H1 (cell line): Measurements from ENCODE around the gene SERHL2. TPM values are rescaled to one million over a fixed set of nuclear protein-coding genes. Genes with fewer than 3 reads are reported as not detected.

Experiments used
- CTCF ChIA-PET: fragments of 300-600 bp; sonication (Branson Sonifier 250); formaldehyde crosslinking; loops from one replicate; lab custom pipeline; 2021; ENCODE audit not compliant: partially characterized antibody; lab: Charles Lee
- POLR2A ChIA-PET: fragments of 300-600 bp; sonication (Branson Sonifier 250); formaldehyde crosslinking; loops from one replicate; lab custom pipeline; 2021; ENCODE audit warnings: inconsistent platforms; ENCODE audit not compliant: partially characterized antibody; lab: Charles Lee
- DNase-seq, 2 experiments: peaks; one replicate each; pipeline versions ENCODE4 v3.0.0 to v3.0.0-alpha.2; 2010 to 2022; ENCODE audit warnings: low spot score in 2 of 2, low read depth in 1 of 2, mixed read lengths in 1 of 2
- FAIRE-seq: peaks from 2 replicates; lab custom pipeline; 2011; peaks lifted over from hg19 to GRCh38; lab: Jason Lieb, UNC
- H2AFZ ChIP-seq: 2 replicates; pipeline ENCODE4 v1.8.1; 2012; ENCODE audit warnings: low read length, inconsistent platforms
- H2AK5ac ChIP-seq: 2 replicates; pipeline ENCODE4 v1.6.1; 2013; ENCODE audit warnings: low read depth, low read length
- H2BK120ac ChIP-seq: replicated peaks from 2 replicates; pipeline ENCODE3; 2013; ENCODE audit warnings: low read depth, low read length, inconsistent platforms
- H2BK12ac ChIP-seq: 2 replicates; pipeline ENCODE4 v1.6.1; 2013; ENCODE audit warnings: low read depth, low read length
- H2BK15ac ChIP-seq: 2 replicates; pipeline ENCODE4 v1.6.1; 2013; ENCODE audit warnings: low read length
- H2BK20ac ChIP-seq: 2 replicates; pipeline ENCODE4 v1.6.1; 2013; ENCODE audit warnings: low read length
- H2BK5ac ChIP-seq: 2 replicates; pipeline ENCODE4 v1.6.1; 2013; ENCODE audit warnings: low read depth, low read length
- H3K14ac ChIP-seq: 2 replicates; pipeline ENCODE4 v1.6.1; 2013; ENCODE audit warnings: inconsistent platforms; ENCODE audit not compliant: insufficient read length
- H3K18ac ChIP-seq: 2 replicates; pipeline ENCODE4 v1.6.1; 2013; ENCODE audit warnings: low read length; ENCODE audit errors: extremely low read depth
- H3K23ac ChIP-seq: 2 replicates; pipeline ENCODE4 v1.6.1; 2013; ENCODE audit warnings: inconsistent platforms; ENCODE audit not compliant: insufficient read length
- H3K23me2 ChIP-seq: 2 replicates; pipeline ENCODE4 v1.6.1; 2013; ENCODE audit warnings: low read depth, low read length
- H3K27ac ChIP-seq: 2 replicates; pipeline ENCODE4 v1.6.1; 2011; ENCODE audit warnings: low read depth, low read length, inconsistent platforms
- H3K27me3 ChIP-seq, 4 experiments: replicated peaks in 1 of 4; 1 replicate in 1 of 4; 2 replicates in 3 of 4; pipeline versions ENCODE4 v1.6.1 to v1.8.1; 2011 to 2013; ENCODE audit warnings: low read length in 3 of 4, mild to moderate bottlenecking in 3 of 4, inconsistent platforms in 2 of 4, mixed read lengths in 2 of 4, moderate library complexity in 1 of 4; ENCODE audit not compliant: control insufficient read depth in 3 of 4, insufficient read depth in 3 of 4; ENCODE audit errors: extremely low read depth in 1 of 4
- H3K36me3 ChIP-seq, 4 experiments: 2 replicates each; pipeline versions ENCODE4 v1.6.1 to v1.8.1; 2011 to 2013; ENCODE audit warnings: mild to moderate bottlenecking in 4 of 4, low read length in 3 of 4, moderate library complexity in 2 of 4, control low read depth in 1 of 4, inconsistent platforms in 1 of 4; ENCODE audit not compliant: insufficient read depth in 4 of 4, control insufficient read depth in 2 of 4
- H3K4ac ChIP-seq: replicated peaks from 2 replicates; pipeline ENCODE3; 2013; ENCODE audit warnings: low read length, low read depth, mixed read lengths, inconsistent platforms; ENCODE audit not compliant: insufficient read length
- H3K4me1 ChIP-seq, 4 experiments: replicated peaks in 1 of 4; 1 replicate in 1 of 4; 2 replicates in 3 of 4; pipeline versions ENCODE4 v1.6.1 to v1.8.1; 2011 to 2013; ENCODE audit warnings: low read length in 3 of 4, inconsistent platforms in 2 of 4, mixed read lengths in 1 of 4; ENCODE audit not compliant: insufficient read depth in 4 of 4, control insufficient read depth in 3 of 4
- H3K4me2 ChIP-seq, 2 experiments: 2 replicates each; pipeline versions ENCODE4 v1.6.1 to v1.8.1; 2011 to 2013; ENCODE audit warnings: low read depth in 2 of 2, low read length in 2 of 2, control low read depth in 1 of 2, inconsistent platforms in 1 of 2, mild to moderate bottlenecking in 1 of 2; ENCODE audit not compliant: insufficient read depth in 1 of 2
- H3K4me3 ChIP-seq, 4 experiments: fragments of 200-600, 300-600 bp in 1 of 4; sonication (generic), shearing (Covaris generic), sonication (Bioruptor Twin) in 1 of 4; 2 replicates each; pipeline versions ENCODE4 v1.5.1 to v1.8.1; 2011 to 2016; ENCODE audit warnings: low read length in 4 of 4, low read depth in 3 of 4, control low read depth in 2 of 4, inconsistent platforms in 2 of 4, mild to moderate bottlenecking in 2 of 4, mixed read lengths in 1 of 4, moderate library complexity in 1 of 4; ENCODE audit not compliant: insufficient read depth in 2 of 4; ENCODE audit errors: extremely low read depth in 1 of 4
- H3K56ac ChIP-seq: replicated peaks from 2 replicates; pipeline ENCODE3; 2013; ENCODE audit warnings: low read depth, mild to moderate bottlenecking, mixed read lengths, low read length, inconsistent platforms; ENCODE audit not compliant: insufficient read length
- H3K79me1 ChIP-seq: 2 replicates; pipeline ENCODE4 v1.6.1; 2013; ENCODE audit warnings: low read depth, low read length, control low read depth
- H3K79me2 ChIP-seq, 2 experiments: 2 replicates each; pipeline versions ENCODE4 v1.6.1 to v1.8.1; 2012 to 2013; ENCODE audit warnings: low read length in 2 of 2, mild to moderate bottlenecking in 2 of 2, inconsistent platforms in 1 of 2; ENCODE audit not compliant: insufficient read depth in 2 of 2, control insufficient read depth in 1 of 2
- H3K9ac ChIP-seq, 4 experiments: replicated peaks in 1 of 4; 1 replicate in 1 of 4; 2 replicates in 3 of 4; pipeline versions ENCODE4 v1.6.1 to v1.8.1; 2011 to 2013; ENCODE audit warnings: low read depth in 3 of 4, low read length in 3 of 4, control low read depth in 2 of 4, mild to moderate bottlenecking in 2 of 4, moderate library complexity in 2 of 4, inconsistent platforms in 1 of 4; ENCODE audit errors: extremely low read depth in 1 of 4
- H3K9me3 ChIP-seq, 2 experiments: 2 replicates each; pipeline versions ENCODE4 v1.6.1 to v1.8.1; 2012 to 2013; ENCODE audit warnings: mild to moderate bottlenecking in 2 of 2, moderate library complexity in 2 of 2, control low read depth in 1 of 2, inconsistent platforms in 1 of 2, low read depth in 1 of 2, low read length in 1 of 2, mixed read lengths in 1 of 2; ENCODE audit not compliant: insufficient read depth in 2 of 2
- H4K20me1 ChIP-seq, 2 experiments: replicated peaks in 1 of 2; 2 replicates each; pipeline versions ENCODE3 to v1.8.1; 2011 to 2013; ENCODE audit warnings: inconsistent platforms in 2 of 2, low read length in 2 of 2, mild to moderate bottlenecking in 1 of 2; ENCODE audit not compliant: insufficient read depth in 2 of 2, control insufficient read depth in 1 of 2
- H4K5ac ChIP-seq: 2 replicates; pipeline ENCODE4 v1.6.1; 2013; ENCODE audit warnings: low read length, low read depth, mixed read lengths, inconsistent platforms; ENCODE audit not compliant: insufficient read length
- H4K8ac ChIP-seq: 2 replicates; pipeline ENCODE4 v1.8.0; 2013; ENCODE audit warnings: mild to moderate bottlenecking, moderate library complexity, low read length, inconsistent platforms; ENCODE audit not compliant: insufficient read depth; ENCODE audit errors: extremely low read depth
- H4K91ac ChIP-seq: replicated peaks from 2 replicates; pipeline ENCODE3; 2013; ENCODE audit warnings: low read length, mixed read lengths, inconsistent platforms; ENCODE audit not compliant: insufficient read length
- CTBP2 ChIP-seq: IDR thresholded peaks from 2 replicates; pipeline ENCODE4 v1.7.0; 2011; ENCODE audit warnings: borderline replicate concordance, mild to moderate bottlenecking, moderate library complexity, mixed read lengths, low read length; ENCODE audit not compliant: insufficient read depth, insufficient read length
- EP300 ChIP-seq, 2 experiments: IDR thresholded peaks; 1 replicate in 1 of 2; 2 replicates in 1 of 2; pipeline ENCODE4 v1.6.1; 2011 to 2012; ENCODE audit warnings: low read depth in 2 of 2, low read length in 2 of 2, mild to moderate bottlenecking in 2 of 2, borderline replicate concordance in 1 of 2, inconsistent platforms in 1 of 2, moderate library complexity in 1 of 2
- WGBS, 2 experiments: shearing (Covaris generic) in 1 of 2; methylation state at CpG; one replicate each; pipeline versions ENCODE4 v1.1.6 to v1.1.7; 2013 to 2015; ENCODE audit warnings: low lambda C conversion rate in 2 of 2, mixed read lengths in 2 of 2, inconsistent platforms in 1 of 2, low coverage in 1 of 2, missing lambda C conversion rate in 1 of 2; ENCODE audit not compliant: insufficient replicate concordance in 2 of 2, insufficient coverage in 1 of 2, insufficient read length in 1 of 2; ENCODE audit errors: extremely low coverage in 1 of 2, missing lambda C conversion rate in 1 of 2; 5-methylcytosine and 5-hydroxymethylcytosine counted together
- polyA plus RNA-seq, 7 experiments: library from polyadenylated mRNA; depleted of rRNA in 3 of 7; stranded (reverse) in 5 of 7; unstranded in 2 of 7; fragments of >200 nt in 5 of 7; fragments of 200-250 nt in 2 of 7; gene quantifications; 1 replicate in 5 of 7; 2 replicates in 1 of 7; 4 replicates in 1 of 7; pipeline versions ENCODE4 v1.2.1 to v1.2.3, GENCODE V29; 2011 to 2013; ENCODE audit warnings: missing spikeins in 2 of 7, mixed read lengths in 2 of 7
- total RNA-seq: library from RNA; stranded (reverse); fragmentation: NEBNext Ultra II Directional; extraction: Animal tissue kit (Norgen Biotek cat#: 25700); gene quantifications from 2 replicates; pipeline ENCODE4 v1.2.1, GENCODE V29; 2021

SERHL2 gene
- total and polyA plus RNA-seq, 2 of the 8 experiments (the other 6 are each of a cell fraction or from before 2014, with no cell fraction given) = 0.91 TPM; not detected in 1

- Histone ChIP-seq H3K23ac (no peak overlapping the region), H3K36me3 (peaks cover 22 to 55% (median 44%) of the 10 kb centered on the region in 4 experiments), H2BK15ac (no peak overlapping the region), H2BK20ac (no peak overlapping the region), H3K27ac (no peak overlapping the region), H3K23me2 (no peaks in the 10 kb centered on the region), H3K9ac (no peak overlapping the region), H3K56ac (no peak overlapping the region), H2AFZ (no peak overlapping the region), H4K8ac (no peak overlapping the region), H4K91ac (no peak overlapping the region), H2BK120ac (no peak overlapping the region), H3K79me2 (peaks cover 10 to 58% of the 10 kb centered on the region in 2 experiments), H3K4me1 (no peaks in the 10 kb centered on the region), H3K4me3 (no peak overlapping the region), H2BK5ac (no peak overlapping the region), H2BK12ac (no peak overlapping the region), H3K14ac (no peak overlapping the region), H4K5ac (no peak overlapping the region), H3K79me1 (peaks cover 10% of the 10 kb centered on the region), H3K9me3 (peaks cover 0 to 5% of the 10 kb centered on the region in 2 experiments; a peak in 1 of 4 replicates), H3K4me2 (no peak overlapping the region), H3K4ac (no peak overlapping the region), H2AK5ac (no peak overlapping the region), H4K20me1 (peaks cover 13 to 24% of the 10 kb centered on the region in 2 experiments), H3K27me3 (no peaks in the 10 kb centered on the region), H3K18ac (no peak overlapping the region)
- DNase-seq = no peak
- ChIA-PET CTCF (interaction anchor here (1.0 kb wide), 1 partner anchor 662 kb away, joined by 3 read pairs; no protein-coding TSS in a partner anchor), POLR2A (interaction anchor here (0.9 to 28.3 kb wide), 3 partner anchors 8 to 17 kb away, joined by 3 to 399 read pairs (median 4); partner anchors contain the start of gene POLDIP3)
- no peak for FAIRE-seq
- 96% methylated on average over 2 of the region's 2 CpGs; no CpG with 5 or more reads in 1 of the 2 experiments for WGBS, 2 experiments
- TF ChIP-seq EP300 (IDR thresholded peaks at IDR 0.05; ENCODE audit: borderline replicate concordance in 1 of 2, low read depth in 2 of 2, low read length in 2 of 2) (no peak), CTBP2 (no peak)
Observed at GRCh38 chr22:42602470-42602869, 48.7 kb downstream of the SERHL2 start.
